GM13977 (cell line): Measurements from ENCODE around the gene CFAP45.

Experiments
- DNase-seq: peaks from one replicate; pipeline ENCODE4 v3.0.0; 2012; ENCODE audit warnings: low spot score
- in situ Hi-C: fragments of 300-500 bp; cut with MboI; formaldehyde crosslinking; loops from one replicate; pipeline ENCODE4 v1.12.0; 2022; ENCODE audit warnings: low sequenced_read_pairs, low pct_unique_long_range_greater_than_20kb, mixed read lengths, inconsistent platforms; ENCODE audit not compliant: unreplicated experiment
- TF ChIP-seq, protein P1 (sequence below): IDR thresholded peaks from 2 replicates; pipeline ENCODE4 v1.5.1; 2012; ENCODE audit warnings: mild to moderate bottlenecking, control low read depth; ENCODE audit not compliant: insufficient read depth; ENCODE audit errors: extremely low read depth, missing control alignments

Gene CFAP45

DNA sequence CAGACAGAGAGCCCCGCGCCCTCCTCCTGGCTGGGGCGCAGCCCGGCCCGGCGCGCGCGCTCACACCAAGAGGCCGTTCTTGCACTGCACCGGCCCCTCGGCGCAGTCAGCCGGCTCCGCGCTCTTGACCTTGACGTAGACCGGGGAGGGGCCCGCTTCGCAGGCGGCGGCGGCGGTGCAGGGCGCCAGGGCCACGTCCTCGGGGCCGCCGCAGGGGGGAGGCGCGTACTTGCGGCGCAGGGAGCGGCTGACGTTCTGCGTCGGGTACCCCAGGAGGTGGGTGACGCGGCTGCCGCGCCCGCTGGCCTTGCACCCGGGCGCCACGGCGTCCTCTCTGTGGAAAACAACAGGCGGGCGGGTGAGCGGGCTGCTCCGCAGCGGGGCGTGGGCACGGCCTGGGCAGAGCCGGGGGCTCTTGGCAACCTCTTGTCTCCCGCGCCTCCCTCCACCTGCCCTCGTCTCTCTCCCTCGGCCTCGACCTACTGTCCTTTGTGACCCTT is 45.2 kb downstream of the CFAP45 start:
- TF ChIP-seq, protein P1, sequence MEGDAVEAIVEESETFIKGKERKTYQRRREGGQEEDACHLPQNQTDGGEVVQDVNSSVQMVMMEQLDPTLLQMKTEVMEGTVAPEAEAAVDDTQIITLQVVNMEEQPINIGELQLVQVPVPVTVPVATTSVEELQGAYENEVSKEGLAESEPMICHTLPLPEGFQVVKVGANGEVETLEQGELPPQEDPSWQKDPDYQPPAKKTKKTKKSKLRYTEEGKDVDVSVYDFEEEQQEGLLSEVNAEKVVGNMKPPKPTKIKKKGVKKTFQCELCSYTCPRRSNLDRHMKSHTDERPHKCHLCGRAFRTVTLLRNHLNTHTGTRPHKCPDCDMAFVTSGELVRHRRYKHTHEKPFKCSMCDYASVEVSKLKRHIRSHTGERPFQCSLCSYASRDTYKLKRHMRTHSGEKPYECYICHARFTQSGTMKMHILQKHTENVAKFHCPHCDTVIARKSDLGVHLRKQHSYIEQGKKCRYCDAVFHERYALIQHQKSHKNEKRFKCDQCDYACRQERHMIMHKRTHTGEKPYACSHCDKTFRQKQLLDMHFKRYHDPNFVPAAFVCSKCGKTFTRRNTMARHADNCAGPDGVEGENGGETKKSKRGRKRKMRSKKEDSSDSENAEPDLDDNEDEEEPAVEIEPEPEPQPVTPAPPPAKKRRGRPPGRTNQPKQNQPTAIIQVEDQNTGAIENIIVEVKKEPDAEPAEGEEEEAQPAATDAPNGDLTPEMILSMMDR = no peak
- in situ Hi-C loops = no loop called here
- peak; percentile 82 for DNase-seq

GRCh38 chr1:159854116-159854692 is 45.8 kb downstream of the CFAP45 start:
- in situ Hi-C loops = no loop called here
- TF ChIP-seq, protein P1 = no peak
- no peak for DNase-seq

DNA sequence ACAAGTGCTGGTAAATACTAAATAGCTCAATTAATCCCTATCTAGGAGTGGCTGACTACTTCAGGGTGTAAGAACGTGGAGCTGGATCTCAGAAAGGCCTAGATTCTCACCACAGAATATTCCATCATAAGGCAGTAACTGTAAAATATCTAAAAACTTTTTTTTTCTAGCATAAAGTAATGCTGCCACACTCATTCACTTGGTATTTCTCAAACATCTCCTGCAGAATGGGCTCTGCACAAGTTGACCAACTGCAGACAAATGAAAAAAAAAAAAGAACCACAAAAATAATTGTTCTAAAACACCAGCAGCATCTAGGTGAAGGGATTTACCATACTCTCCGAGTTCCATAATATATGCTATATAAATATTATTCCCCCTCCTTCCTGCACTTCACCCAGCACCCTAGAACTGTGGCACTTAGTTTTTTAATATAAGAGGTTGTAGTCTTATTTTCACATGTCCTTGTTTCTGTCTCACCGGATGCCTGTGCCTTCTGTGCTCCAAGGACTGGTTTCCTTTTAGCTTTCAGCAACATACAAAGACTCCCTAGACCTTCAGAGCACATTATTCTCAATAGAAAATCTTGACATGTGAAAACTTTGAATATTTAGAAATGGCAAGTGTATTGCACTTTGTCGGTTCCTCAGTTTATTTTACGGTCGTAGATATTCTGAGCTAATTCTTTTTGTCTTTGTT is 46.4 kb downstream of the CFAP45 start:
- TF ChIP-seq, protein P1 = no peak
- in situ Hi-C loops = no loop called here

GRCh38 chr1:159851407-159851806 is 48.6 kb downstream of the CFAP45 start:
- in situ Hi-C loops = no loop called here
- no peak for DNase-seq

More for the DNA sequence above, 46.4 kb downstream of the CFAP45 start:
- DNase-seq = no peak

DNA sequence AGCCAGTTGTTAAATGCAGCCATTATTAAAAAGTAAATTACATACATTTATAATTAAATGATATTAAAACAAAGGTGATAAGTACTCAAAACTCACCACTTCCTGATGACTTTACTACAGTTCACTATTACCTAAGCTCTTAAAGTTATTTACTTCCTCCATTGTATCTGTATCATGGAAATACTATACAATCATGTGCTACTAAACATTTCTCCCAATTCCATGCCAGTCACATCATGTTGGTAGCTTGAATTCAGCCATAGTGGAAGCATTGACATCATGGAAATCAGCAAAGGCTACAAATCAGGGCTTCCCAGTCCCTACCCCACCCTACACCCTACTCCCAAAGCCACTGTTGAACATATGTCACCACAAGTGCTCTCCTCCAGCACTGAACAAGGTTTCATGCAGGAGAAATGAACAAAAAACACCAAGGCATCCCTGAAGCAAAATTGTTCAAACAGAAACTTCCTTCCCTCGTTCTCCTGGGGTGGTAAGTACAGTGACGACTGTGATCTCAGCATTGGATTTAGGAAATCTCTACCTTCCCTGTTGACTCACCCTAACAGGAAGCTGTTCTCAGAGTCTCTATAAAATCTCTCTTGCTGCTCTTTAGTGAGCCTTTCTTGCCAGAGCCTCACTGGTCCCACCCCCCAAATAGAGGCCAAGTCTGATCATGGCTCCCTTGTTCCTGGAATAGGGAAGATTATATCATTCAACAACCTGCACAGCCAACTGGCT is 50.2 kb downstream of the CFAP45 start:
- DNase-seq = no peak
- TF ChIP-seq, protein P1 = no peak
- in situ Hi-C loops = no loop called here

More at GRCh38 chr1:159851407-159851806, 48.6 kb downstream of the CFAP45 start:
- TF ChIP-seq, protein P1 = no peak

- no peak for DNase-seq
- in situ Hi-C loops = no loop called here
- TF ChIP-seq, protein P1 = no peak
Measured at GRCh38 chr1:159848326-159848725, 51.6 kb downstream of the CFAP45 start.
